Cardiac fibroblast (primary cell): ENCODE measurements around the gene NAXE.
A peak's percentile ranks its signal among the peaks of the same experiment; 100 is the strongest.
"Not testable (repeated sequence)": the region's sequence is repeated elsewhere in the genome, so short reads cannot be mapped to it uniquely, and the experiment has no call there.

ENCODE experiments used
- DNase-seq, 2 donors: peaks; one replicate each; pipeline versions ENCODE4 v3.0.0 to v3.0.0-alpha.2; 2010; ENCODE audit warnings: low read depth in 2 of 2
- H3K4me3 ChIP-seq, 2 donors: replicated peaks in 1 of 2; 1 replicate in 1 of 2; 2 replicates in 1 of 2; pipeline ENCODE4 v1.5.1; 2011; ENCODE audit warnings: low read depth in 2 of 2, low read length in 2 of 2, mild to moderate bottlenecking in 2 of 2, moderate library complexity in 1 of 2
- CTCF ChIP-seq: IDR thresholded peaks from one replicate; pipeline ENCODE4 v1.5.1; 2011; ENCODE audit warnings: low read depth, mild to moderate bottlenecking, low read length, inconsistent platforms

Gene NAXE

GRCh38 chr1:156626079-156626438 lies 34.5 kb downstream of the NAXE start:
- TF ChIP-seq CTCF, result no peak
- DNase-seq, result no peak
- H3K4me3 ChIP-seq, result no peak overlapping the region

- DNase-seq, result peak; percentile 58 to 61
- H3K4me3 ChIP-seq, result no peak overlapping the region
- peak; percentile 77 for TF ChIP-seq CTCF
Measured at GRCh38 chr1:156627313-156627880, 35.8 kb downstream of the NAXE start.

- H3K4me3 ChIP-seq, result no peak overlapping the region
- no peak for TF ChIP-seq CTCF
- DNase-seq, result no peak
Measured at GRCh38 chr1:156629823-156630449, 38.4 kb downstream of the NAXE start.

GRCh38 chr1:156631152-156631551 lies 39.6 kb downstream of the NAXE start:
- DNase-seq, H3K4me3 ChIP-seq: not testable (repeated sequence)

GRCh38 chr1:156632355-156632754 lies 40.8 kb downstream of the NAXE start:
- no peak for TF ChIP-seq CTCF
- H3K4me3 ChIP-seq, result no peak overlapping the region
- no peak for DNase-seq

GRCh38 chr1:156638189-156638985 lies 46.8 kb downstream of the NAXE start:
- no peak for TF ChIP-seq CTCF
- DNase-seq, result no peak
- no peak overlapping the region for H3K4me3 ChIP-seq

- no peak for DNase-seq
- TF ChIP-seq CTCF, result no peak
- no peak overlapping the region for H3K4me3 ChIP-seq
Measured at GRCh38 chr1:156639601-156640101, 48.1 kb downstream of the NAXE start.
